HepG2 (cell line): ENCODE data around the gene KTN1. TPM values are rescaled to one million over a fixed set of nuclear protein-coding genes. Genes with fewer than 3 reads are reported as not detected.

Source experiments
- ATAC-seq: fragments of 200-7000 bp; cut with Tn5 transposase; 3 replicates; pipeline ENCODE4 v1.9.1; 2020; ENCODE audit warnings: mild to moderate bottlenecking, moderate library complexity
- BruUV-seq: library from RNA; stranded (reverse); fragments of 400-500 nt; replicated peaks from 2 replicates; lab custom pipeline; 2021; lab: Mats Ljungman, UMichigan
- CTCF ChIA-PET: fragments of 300-600 bp; formaldehyde crosslinking; extraction: SDS; loops from one replicate; lab custom pipeline; 2021; ENCODE audit warnings: low total read pairs, inconsistent platforms, low intra/inter-chr PET ratio; lab: Yijun Ruan, JAX
- POLR2A ChIA-PET: fragments of 350-600 bp; sonication (Branson Sonifier 250); formaldehyde crosslinking; loops from one replicate; lab custom pipeline; 2020; ENCODE audit warnings: antibody characterized with exemption, inconsistent platforms; lab: Yijun Ruan, JAX
- DNase-seq: peaks from one replicate; pipeline ENCODE4 v3.0.0-alpha.2; 2015; ENCODE audit warnings: low spot score
- FAIRE-seq: peaks from 3 replicates; lab custom pipeline; 2011; peaks lifted over from hg19 to GRCh38; lab: Jason Lieb, UNC
- H2AFZ ChIP-seq: one replicate; pipeline ENCODE4 v1.6.1; 2011; ENCODE audit warnings: low read length, inconsistent platforms
- H3K27ac ChIP-seq: fragments of 300-600 bp; 3 replicates; pipeline ENCODE4 v1.8.0; 2011; ENCODE audit warnings: mixed run types, mild to moderate bottlenecking, mixed read lengths, low read length, inconsistent platforms; ENCODE audit not compliant: insufficient read depth; ENCODE audit errors: extremely low read length
- H3K27me3 ChIP-seq, 2 experiments: fragments of 200-600 bp in 1 of 2; 2 replicates in 1 of 2; 3 replicates in 1 of 2; pipeline versions ENCODE4 v1.6.0 to v1.8.0; 2011; ENCODE audit warnings: low read length in 2 of 2, mild to moderate bottlenecking in 2 of 2, moderate library complexity in 2 of 2, inconsistent platforms in 1 of 2; ENCODE audit not compliant: insufficient read depth in 2 of 2, control insufficient read depth in 1 of 2
- H3K36me3 ChIP-seq, 2 experiments: fragments of 200-600 bp in 1 of 2; replicated peaks in 1 of 2; 2 replicates in 1 of 2; 3 replicates in 1 of 2; pipeline versions ENCODE4 v1.5.1 to v1.8.0; 2011; ENCODE audit warnings: low read length in 2 of 2, inconsistent platforms in 1 of 2; ENCODE audit not compliant: insufficient read depth in 2 of 2, control insufficient read depth in 1 of 2
- H3K4me1 ChIP-seq: 2 replicates; pipeline ENCODE4 v1.5.1; 2012; ENCODE audit warnings: low read length, inconsistent platforms; ENCODE audit not compliant: insufficient read depth
- H3K4me2 ChIP-seq: 2 replicates; pipeline ENCODE4 v1.6.0; 2011; ENCODE audit warnings: low read depth, low read length, inconsistent platforms
- H3K4me3 ChIP-seq, 3 experiments: fragments of 200-600 bp in 1 of 3; sonication (generic), shearing (Covaris generic) in 1 of 3; replicated peaks in 1 of 3; 2 replicates each; pipeline ENCODE4 v1.5.1; 2011 to 2016; ENCODE audit warnings: low read length in 3 of 3, inconsistent platforms in 2 of 3, low read depth in 2 of 3, mild to moderate bottlenecking in 2 of 3, control low read depth in 1 of 3, mixed read lengths in 1 of 3; ENCODE audit not compliant: insufficient read depth in 1 of 3
- H3K79me2 ChIP-seq: one replicate; pipeline ENCODE4 v1.6.1; 2011; ENCODE audit warnings: low read length, inconsistent platforms; ENCODE audit not compliant: insufficient read depth
- H3K9ac ChIP-seq: 2 replicates; pipeline ENCODE4 v1.6.0; 2011; ENCODE audit warnings: mild to moderate bottlenecking, low read depth, low read length, inconsistent platforms; ENCODE audit not compliant: insufficient read depth
- H3K9me3 ChIP-seq: 2 replicates; pipeline ENCODE4 v1.5.1; 2012; ENCODE audit warnings: mild to moderate bottlenecking, low read length
- H4K20me1 ChIP-seq: 2 replicates; pipeline ENCODE4 v1.6.0; 2011; ENCODE audit warnings: inconsistent platforms, mild to moderate bottlenecking, low read length, moderate library complexity; ENCODE audit not compliant: insufficient read depth
- PLSCR1 ChIP-seq: sonication (generic); formaldehyde crosslinking; IDR thresholded peaks from 2 replicates; pipeline ENCODE4 v1.5.0; 2020; ENCODE audit warnings: missing genetic modification reagents, mild to moderate bottlenecking, borderline replicate concordance
- THYN1 ChIP-seq: sonication (generic); formaldehyde crosslinking; IDR thresholded peaks from 2 replicates; pipeline ENCODE4 v1.8.1; 2023; ENCODE audit warnings: low read depth, mild to moderate bottlenecking, moderate library complexity, missing genetic modification reagents, borderline replicate concordance
- ZNF407 ChIP-seq: sonication (generic); formaldehyde crosslinking; IDR thresholded peaks from one replicate; pipeline ENCODE4 v1.5.1; 2020; ENCODE audit warnings: mild to moderate bottlenecking, missing genetic modification reagents; ENCODE audit errors: not compliant biosample characterization
- ZNF468 ChIP-seq: sonication (generic); formaldehyde crosslinking; IDR thresholded peaks from 2 replicates; pipeline ENCODE4 v1.8.0; 2022; ENCODE audit warnings: mild to moderate bottlenecking, moderate library complexity, missing genetic modification reagents
- WGBS: methylation state at CpG from one replicate; pipeline ENCODE4 v1.1.6; 2017; ENCODE audit warnings: low lambda C conversion rate; 5-methylcytosine and 5-hydroxymethylcytosine counted together
- in situ Hi-C: cut with HindIII; loops from 2 replicates; pipeline ENCODE4 v1.10.0; 2017; ENCODE audit warnings: low pct_unique_long_range_greater_than_20kb; ENCODE audit not compliant: extremely low pct_ligation_motif_present
- intact Hi-C: fragments of 100-400 bp; cut with micrococcal nuclease; formaldehyde crosslinking; loops from one replicate; pipeline ENCODE4 v1.10.0; 2022; ENCODE audit not compliant: unreplicated experiment
- polyA plus RNA-seq, 8 experiments: library from polyadenylated mRNA; depleted of rRNA in 3 of 8; stranded (reverse) in 7 of 8; unstranded in 1 of 8; fragments of >200 nt; fragmentation: Illumina TruSeq in 4 of 8; extraction: Trizol in 4 of 8; gene quantifications; 2 replicates each; pipeline versions ENCODE4 v1.2.1 to v1.2.3, GENCODE V29; 2011 to 2016; ENCODE audit warnings: low read depth in 4 of 8, missing spikeins in 1 of 8, mixed read lengths in 1 of 8; ENCODE audit not compliant: insufficient read depth in 1 of 8
- total RNA-seq, 5 experiments: library from RNA; depleted of rRNA; stranded (reverse); fragments of >200 nt; fragmentation: Illumina TruSeq; extraction: Trizol; gene quantifications; 2 replicates each; pipeline ENCODE4 v1.2.3, GENCODE V29; 2016; ENCODE audit warnings: low read depth in 1 of 5
- TF ChIP-seq, protein P1 (sequence below): sonication (generic); formaldehyde crosslinking; IDR thresholded peaks from 2 replicates; pipeline ENCODE4 v1.4.0; 2020; ENCODE audit warnings: missing genetic modification reagents; ENCODE audit errors: not compliant biosample characterization
- TF ChIP-seq, protein P2 (sequence below), 2 experiments: sonication (generic) in 1 of 2; formaldehyde crosslinking in 1 of 2; IDR thresholded peaks; 2 replicates each; pipeline versions ENCODE4 v1.6.1 to v1.9.0; 2014 to 2022; ENCODE audit warnings: antibody characterized with exemption in 1 of 2, borderline replicate concordance in 1 of 2, inconsistent platforms in 1 of 2, low read depth in 1 of 2, missing genetic modification reagents in 1 of 2

KTN1 gene
- total and polyA plus RNA-seq, 2 of the 13 experiments (the other 11 are each of a cell fraction or from before 2014, with no cell fraction given) = 60.6 to 169 TPM

- POLR2A ChIA-PET = no interaction called here
- FAIRE-seq (no peak), ATAC-seq (no peak), DNase-seq (no peak)
- Histone ChIP-seq H3K4me1 (no peaks in the 10 kb centered on the region), H3K36me3 (no peaks in the 10 kb centered on the region), H3K27me3 (peaks cover 1 to 3% of the 10 kb centered on the region in 2 experiments; a peak in 1 of 5 replicates), H3K9me3 (no peaks in the 10 kb centered on the region), H3K27ac (no peak overlapping the region), H3K9ac (no peak overlapping the region), H4K20me1 (no peaks in the 10 kb centered on the region), H3K4me3 (no peak overlapping the region), H3K4me2 (no peak overlapping the region), H2AFZ (no peak overlapping the region), H3K79me2 (no peaks in the 10 kb centered on the region)
- WGBS = 91% methylated on average over 4 of the region's 4 CpGs
- CTCF ChIA-PET = no interaction called here
- in situ Hi-C loops (loop anchor here (25.0 kb wide), 1 partner anchor 617 kb away; no protein-coding TSS in a partner anchor), intact Hi-C loops (no loop called here)
- BruUV-seq = no TSS peak
- no peak for TF ChIP-seq PLSCR1
- TF ChIP-seq, protein P1, sequence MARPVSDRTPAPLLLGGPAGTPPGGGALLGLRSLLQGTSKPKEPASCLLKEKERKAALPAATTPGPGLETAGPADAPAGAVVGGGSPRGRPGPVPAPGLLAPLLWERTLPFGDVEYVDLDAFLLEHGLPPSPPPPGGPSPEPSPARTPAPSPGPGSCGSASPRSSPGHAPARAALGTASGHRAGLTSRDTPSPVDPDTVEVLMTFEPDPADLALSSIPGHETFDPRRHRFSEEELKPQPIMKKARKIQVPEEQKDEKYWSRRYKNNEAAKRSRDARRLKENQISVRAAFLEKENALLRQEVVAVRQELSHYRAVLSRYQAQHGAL = no peak
- no peak for TF ChIP-seq ZNF407 (CRISPR knock-in tag)
- TF ChIP-seq, protein P2, sequence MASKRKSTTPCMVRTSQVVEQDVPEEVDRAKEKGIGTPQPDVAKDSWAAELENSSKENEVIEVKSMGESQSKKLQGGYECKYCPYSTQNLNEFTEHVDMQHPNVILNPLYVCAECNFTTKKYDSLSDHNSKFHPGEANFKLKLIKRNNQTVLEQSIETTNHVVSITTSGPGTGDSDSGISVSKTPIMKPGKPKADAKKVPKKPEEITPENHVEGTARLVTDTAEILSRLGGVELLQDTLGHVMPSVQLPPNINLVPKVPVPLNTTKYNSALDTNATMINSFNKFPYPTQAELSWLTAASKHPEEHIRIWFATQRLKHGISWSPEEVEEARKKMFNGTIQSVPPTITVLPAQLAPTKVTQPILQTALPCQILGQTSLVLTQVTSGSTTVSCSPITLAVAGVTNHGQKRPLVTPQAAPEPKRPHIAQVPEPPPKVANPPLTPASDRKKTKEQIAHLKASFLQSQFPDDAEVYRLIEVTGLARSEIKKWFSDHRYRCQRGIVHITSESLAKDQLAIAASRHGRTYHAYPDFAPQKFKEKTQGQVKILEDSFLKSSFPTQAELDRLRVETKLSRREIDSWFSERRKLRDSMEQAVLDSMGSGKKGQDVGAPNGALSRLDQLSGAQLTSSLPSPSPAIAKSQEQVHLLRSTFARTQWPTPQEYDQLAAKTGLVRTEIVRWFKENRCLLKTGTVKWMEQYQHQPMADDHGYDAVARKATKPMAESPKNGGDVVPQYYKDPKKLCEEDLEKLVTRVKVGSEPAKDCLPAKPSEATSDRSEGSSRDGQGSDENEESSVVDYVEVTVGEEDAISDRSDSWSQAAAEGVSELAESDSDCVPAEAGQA (IDR thresholded peaks at IDR 0.05; ENCODE audit: low read depth) = no peak
- TF ChIP-seq, protein P2 (CRISPR knock-in tag; IDR thresholded peaks at IDR 0.05; ENCODE audit: borderline replicate concordance) = no peak
- TF ChIP-seq THYN1 = no peak
- no peak for TF ChIP-seq ZNF468 (CRISPR knock-in tag)
Observed at GRCh38 chr14:55720796-55721195, 140.8 kb downstream of the KTN1 start.
